ENCODE measurements around the gene RPL29. TPM values are rescaled to one million over a fixed set of nuclear protein-coding genes. Genes with fewer than 3 reads are reported as not detected.

The RPL29 gene
- total RNA-seq, 1 donor from 2014 or later: 952 TPM

GRCh38 chr3:51983578-51984268 is 12.0 kb downstream of the RPL29 start:
- no peak for DNase-seq (ENCODE audit: low read depth in 2 of 2)

DNA sequence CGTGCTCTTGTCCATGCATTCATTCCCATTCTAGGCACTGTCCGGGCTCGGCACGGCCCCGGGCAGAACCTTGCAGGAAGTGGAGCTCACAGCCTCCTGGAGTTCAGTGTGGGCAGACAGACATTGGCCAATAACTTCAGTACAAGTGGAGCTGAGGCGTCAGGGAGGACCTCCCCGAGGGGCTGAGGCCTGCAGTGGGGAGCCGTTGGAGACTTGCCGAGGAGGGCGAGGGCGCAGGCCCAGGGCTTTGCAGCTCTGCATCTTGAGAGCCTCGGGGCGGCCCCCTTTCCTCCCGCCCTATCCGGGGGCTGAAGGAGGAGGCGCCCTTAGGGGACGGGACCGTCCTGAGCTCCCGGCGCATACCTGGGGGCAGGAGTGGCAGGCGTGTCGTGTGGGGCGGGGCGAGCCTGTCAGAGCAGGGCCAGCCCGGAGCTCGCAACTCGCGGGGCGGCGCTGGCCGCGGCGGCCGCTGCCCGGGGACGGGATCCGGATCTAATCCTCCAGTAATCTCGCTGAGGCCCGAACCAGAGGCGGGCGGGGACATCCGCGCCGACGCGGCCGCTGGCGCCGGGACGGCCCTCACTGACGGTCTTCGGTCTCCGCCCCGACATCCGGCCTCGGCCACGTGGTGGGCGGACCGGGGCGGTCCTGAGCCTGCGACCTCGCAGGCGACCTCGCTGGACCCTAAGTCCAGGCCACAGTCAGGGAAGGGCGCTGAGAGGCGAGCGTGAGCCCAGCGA is 12.7 kb downstream of the RPL29 start, which contains the start of gene ACY1:
TSS of gene ACY1 (plus strand) at position 698 of the 740 bp plus-strand sequence. CDS start 530 bp downstream, outside the sequence.
- DNase-seq (ENCODE audit: low read depth in 2 of 2): peak; percentile 60 to 88

- DNase-seq (ENCODE audit: low read depth in 2 of 2): peak; percentile 34 to 58
Measured at GRCh38 chr3:51982352-51982837, 13.3 kb downstream of the RPL29 start.

GRCh38 chr3:51980253-51980652 is 15.4 kb downstream of the RPL29 start:
- DNase-seq (ENCODE audit: low read depth in 2 of 2): no peak

- DNase-seq (ENCODE audit: low read depth in 2 of 2): no peak
Measured at GRCh38 chr3:51978143-51978502, 17.6 kb downstream of the RPL29 start.

DNA sequence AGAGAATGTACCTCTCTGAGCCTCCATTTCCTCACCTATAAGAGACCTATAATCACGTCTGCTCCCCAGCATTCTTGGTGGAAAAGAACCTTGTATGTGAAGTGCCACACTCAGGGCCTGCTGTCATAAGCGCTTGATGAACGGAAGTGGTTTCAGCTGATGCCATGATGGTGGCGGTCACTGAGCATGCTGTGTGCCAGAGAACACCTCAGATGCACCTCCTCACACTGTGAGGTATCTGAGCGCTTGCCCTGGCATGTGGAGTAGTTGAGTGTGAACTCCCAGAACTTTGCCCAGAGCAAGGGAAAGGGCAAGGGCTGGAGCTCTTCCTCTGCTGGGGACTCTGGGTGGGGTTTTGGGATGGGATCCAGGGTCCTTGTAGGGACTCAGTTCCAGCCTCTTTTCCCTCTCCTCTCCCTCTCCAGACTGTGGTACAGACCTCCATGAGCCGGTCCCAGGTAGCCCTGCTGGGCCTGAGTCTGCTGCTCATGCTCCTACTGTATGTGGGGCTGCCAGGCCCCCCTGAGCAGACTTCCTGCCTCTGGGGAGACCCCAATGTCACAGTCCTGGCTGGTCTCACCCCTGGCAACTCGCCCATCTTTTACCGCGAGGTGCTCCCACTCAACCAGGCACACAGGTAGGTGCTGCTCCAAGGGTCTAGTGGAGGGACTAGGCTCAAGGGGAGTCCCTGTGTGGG is 18.1 kb downstream of the RPL29 start:
- no peak for DNase-seq (ENCODE audit: low read depth in 2 of 2)

DNA sequence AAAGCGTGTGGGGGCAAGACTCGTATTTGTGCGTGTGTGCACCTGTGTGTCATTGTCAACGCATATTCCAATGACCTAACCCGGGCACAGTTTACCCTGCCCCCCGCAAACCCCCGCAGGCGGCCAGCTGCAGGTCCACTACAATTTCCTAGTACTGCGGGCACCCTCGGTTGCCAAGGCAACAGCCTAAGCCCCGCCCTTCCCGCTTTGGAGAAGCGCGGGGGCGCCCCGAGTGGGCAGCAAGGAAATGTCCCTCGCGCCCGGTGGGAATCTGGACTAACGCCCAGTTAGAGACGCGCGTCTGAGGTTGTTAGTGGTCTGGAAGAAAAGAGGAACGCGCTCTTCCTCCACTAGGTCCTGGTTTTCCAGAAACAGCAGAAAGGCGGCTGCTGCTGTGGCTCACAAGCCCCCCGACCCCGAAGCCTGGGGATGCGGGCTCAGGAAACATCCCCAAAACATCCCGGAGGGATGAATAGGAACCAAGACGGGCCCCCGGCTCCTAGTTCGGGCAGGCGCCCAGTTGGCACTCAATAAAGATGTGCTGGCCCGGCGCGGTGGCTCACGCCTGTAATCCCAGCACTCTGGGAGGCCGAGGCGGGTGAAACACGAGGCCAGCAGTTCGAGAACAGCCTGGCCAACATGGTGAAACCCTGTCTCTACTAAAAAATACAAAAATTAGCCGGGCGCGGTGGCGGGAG is 19.7 kb downstream of the RPL29 start:
- DNase-seq (ENCODE audit: low read depth in 2 of 2): peak in 1 of 2 donors; percentile 58

GRCh38 chr3:51974963-51975851 is 20.5 kb downstream of the RPL29 start, which contains the start of gene ABHD14A:
TSS of gene ABHD14A (plus strand) at chr3:51975064. CDS start at chr3:51975136, 72 bp downstream.
- peak in 1 of 2 donors; percentile 67 for DNase-seq (ENCODE audit: low read depth in 2 of 2)

GRCh38 chr3:51974277-51974962 is 21.3 kb downstream of the RPL29 start:
- peak in 1 of 2 donors; percentile 14 for DNase-seq (ENCODE audit: low read depth in 2 of 2)

DNA sequence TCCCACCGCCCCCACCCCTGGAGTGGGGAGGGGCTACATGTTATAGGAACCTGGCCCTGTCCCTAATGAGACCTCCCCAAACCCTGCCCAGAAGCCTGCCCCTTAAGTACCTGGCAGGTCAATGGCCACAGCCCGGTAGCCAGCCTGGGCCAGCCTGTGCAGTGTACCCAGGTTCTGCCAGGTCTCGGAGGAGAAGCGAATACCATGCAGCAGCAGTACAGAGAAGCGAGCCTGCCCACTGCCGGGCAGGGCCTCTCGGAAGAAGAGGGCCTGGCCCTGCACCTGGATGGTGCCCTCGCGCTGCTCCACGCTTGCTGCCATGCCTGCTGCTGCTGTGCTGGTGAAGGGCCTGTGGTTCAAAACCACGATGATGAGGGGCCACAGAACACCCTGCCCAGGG is 24.3 kb downstream of the RPL29 start:
- no peak for DNase-seq (ENCODE audit: low read depth in 2 of 2)

GRCh38 chr3:51970606-51971300 is 24.9 kb downstream of the RPL29 start:
- no peak for DNase-seq (ENCODE audit: low read depth in 2 of 2)

GRCh38 chr3:51969841-51970240 is 25.9 kb downstream of the RPL29 start:
- DNase-seq (ENCODE audit: low read depth in 2 of 2): no peak

GRCh38 chr3:51968883-51969678 is 26.6 kb downstream of the RPL29 start:
- no peak for DNase-seq (ENCODE audit: low read depth in 2 of 2)

DNA sequence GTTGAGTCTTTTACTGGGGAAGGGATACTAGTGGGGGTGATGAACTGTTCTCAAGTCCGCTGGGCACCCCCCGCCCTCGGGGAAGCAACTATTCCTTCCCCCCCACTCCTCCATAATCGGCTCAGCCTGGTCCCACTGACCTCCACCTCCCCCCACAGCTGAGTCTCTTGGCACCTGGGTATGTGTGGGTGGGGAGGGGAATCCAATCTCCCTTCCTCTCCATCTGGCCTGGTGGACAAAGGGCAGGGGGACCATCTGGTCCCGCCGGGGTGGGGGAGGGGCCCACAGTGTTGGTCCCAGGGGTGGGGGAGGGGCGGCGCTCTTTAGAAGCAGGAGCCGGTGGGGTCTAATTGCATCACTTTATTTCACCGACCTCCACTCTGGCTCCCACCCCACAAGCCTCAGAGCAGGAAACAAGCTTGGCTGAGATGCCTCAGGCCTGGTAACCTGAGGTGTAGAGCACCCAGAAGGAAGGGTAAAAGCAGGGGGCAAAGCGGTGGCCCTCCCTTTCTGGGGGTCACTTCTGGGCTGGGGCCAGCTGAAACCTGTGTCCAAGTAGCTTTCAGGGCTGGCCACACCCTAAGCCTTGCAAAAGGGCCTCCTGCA is 27.4 kb downstream of the RPL29 start:
- DNase-seq (ENCODE audit: low read depth in 2 of 2): peak in 1 of 2 donors; percentile 25

DNA sequence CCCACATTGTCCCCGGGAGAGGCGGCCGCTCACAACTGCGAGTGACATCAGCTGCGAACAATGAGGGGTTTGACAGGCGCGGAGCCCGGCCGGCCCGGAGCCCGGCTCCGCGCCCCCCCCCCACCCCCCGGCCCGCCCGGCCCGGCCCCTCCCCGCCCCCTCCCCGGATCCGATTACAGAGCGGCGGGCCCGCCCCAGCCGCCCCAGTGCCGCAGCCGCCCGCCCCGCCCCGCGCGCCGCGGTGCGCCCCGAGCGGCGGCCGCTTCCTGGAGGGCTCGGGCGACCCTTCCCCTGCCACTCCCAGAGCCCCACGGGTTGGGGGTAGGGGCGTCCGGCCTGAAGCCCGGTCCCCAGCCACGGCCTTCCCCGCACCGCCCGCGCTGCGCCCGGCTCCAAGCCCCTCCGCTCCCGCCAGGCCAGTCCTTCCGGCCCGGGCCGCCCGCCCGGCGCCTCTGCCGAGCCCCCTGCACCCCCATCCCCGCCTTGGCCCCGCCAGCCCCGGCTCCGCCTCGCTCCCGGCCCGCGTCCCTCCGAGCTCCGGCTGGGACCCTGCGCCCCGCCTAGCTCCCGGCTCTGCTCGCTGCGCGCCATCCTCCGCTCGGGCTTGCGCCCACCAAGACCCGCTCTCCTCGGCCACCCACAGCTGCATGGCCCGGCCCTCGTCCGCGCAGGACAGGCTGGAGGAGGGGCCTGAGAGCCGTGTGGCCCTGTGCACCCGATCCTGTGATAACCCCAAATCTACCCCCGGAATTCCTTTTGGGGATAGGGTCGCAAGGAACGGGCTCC is 28.1 kb downstream of the RPL29 start, which contains the start of gene PCBP4:
TSS of gene PCBP4 (minus strand) at position 71 of the 786 bp plus-strand sequence. CDS start 6,214 bp downstream, outside the sequence.
- DNase-seq (ENCODE audit: low read depth in 2 of 2): peak in 1 of 2 donors; percentile 65

GRCh38 chr3:51966922-51967383 is 28.7 kb downstream of the RPL29 start:
- peak in 1 of 2 donors; percentile 12 for DNase-seq (ENCODE audit: low read depth in 2 of 2)

DNA sequence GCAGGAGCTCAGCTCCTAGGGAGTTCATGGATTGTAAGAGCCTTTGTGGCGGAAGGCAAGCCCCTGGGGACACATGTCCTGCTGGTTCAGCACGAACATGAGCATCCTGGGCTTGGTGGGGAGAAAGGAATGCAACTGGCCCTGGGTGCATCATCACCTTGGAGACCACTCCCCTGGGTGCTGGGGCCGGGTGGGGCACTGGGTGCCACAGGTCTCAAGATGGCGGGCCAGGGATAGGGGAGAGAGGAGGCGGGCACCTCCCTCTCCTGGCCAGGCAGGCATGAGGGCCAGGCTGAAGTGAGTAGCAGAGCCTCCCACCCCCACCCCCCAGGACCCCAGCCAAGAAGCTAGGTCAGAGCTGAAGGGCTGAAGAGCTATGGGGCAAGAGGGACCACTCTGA is 29.2 kb downstream of the RPL29 start:
- no peak for DNase-seq (ENCODE audit: low read depth in 2 of 2)

Measured in dermis microvascular lymphatic vessel endothelial cell (primary cell).